Measurements from ENCODE around the gene C16orf82.

C16orf82 gene

DNA sequence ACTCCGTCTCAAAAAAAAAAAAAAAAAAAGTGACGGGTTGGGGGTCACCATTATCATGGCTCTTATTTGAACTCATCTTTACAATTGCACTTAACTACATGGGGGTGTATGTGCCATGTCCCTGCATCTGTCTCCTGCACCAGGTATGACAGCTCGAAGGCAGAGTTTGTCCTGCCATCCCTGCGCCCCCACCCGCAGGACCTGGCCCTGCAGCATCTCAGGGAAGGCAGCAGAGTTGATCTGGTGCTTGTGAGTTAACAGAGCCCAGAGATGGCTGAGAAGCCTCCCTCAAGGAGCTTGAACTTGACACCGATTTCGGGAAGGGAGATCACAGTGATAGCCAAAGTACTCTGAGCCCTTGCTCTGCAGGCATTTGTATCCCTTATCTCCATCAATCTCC is 44.8 kb downstream of the C16orf82 start:
- DNase-seq (ENCODE audit: low read depth): no peak
- TF ChIP-seq, protein P1, sequence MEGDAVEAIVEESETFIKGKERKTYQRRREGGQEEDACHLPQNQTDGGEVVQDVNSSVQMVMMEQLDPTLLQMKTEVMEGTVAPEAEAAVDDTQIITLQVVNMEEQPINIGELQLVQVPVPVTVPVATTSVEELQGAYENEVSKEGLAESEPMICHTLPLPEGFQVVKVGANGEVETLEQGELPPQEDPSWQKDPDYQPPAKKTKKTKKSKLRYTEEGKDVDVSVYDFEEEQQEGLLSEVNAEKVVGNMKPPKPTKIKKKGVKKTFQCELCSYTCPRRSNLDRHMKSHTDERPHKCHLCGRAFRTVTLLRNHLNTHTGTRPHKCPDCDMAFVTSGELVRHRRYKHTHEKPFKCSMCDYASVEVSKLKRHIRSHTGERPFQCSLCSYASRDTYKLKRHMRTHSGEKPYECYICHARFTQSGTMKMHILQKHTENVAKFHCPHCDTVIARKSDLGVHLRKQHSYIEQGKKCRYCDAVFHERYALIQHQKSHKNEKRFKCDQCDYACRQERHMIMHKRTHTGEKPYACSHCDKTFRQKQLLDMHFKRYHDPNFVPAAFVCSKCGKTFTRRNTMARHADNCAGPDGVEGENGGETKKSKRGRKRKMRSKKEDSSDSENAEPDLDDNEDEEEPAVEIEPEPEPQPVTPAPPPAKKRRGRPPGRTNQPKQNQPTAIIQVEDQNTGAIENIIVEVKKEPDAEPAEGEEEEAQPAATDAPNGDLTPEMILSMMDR (conservative IDR thresholded peaks at IDR 0.05; ENCODE audit: low read length): no peak

DNA sequence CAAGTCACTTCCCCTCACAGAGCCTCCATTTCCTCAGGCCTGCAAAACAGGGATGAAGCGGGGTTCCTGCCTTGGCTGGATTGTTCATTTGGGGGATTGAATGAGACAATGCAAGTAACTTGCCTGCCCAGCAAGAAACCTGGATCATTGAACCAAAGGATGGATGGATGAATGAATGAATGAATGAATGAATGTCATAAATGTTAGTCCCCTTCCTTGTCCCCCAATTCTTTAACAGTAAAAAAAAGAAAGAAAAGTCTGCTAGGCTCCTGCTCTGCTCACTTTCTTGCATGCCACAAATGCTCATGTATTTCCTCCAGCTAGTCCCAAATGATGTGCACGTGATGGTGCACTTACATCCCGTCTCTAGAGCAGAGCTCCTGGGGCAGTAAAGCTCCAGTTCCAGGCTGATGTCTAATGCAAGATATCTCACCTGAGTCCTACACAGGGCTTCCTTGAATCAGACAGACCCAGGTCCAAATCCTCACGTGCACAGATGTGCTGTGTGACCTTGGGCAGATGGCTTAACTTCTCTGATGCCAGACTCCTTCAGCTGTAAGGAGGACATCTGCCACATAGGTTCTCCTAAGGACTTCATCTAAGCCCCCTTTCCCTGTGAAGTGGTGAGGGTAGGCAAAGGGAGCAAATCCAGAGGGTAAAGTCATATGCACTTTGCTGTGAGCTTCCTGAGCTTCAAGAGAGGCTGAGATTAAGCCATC is 45.5 kb downstream of the C16orf82 start:
- TF ChIP-seq, protein P1 (conservative IDR thresholded peaks at IDR 0.05; ENCODE audit: low read length): no peak
- H3K4me3 ChIP-seq (ENCODE audit: low read length): no peak overlapping the region
- DNase-seq (ENCODE audit: low read depth): no peak

More for the DNA sequence above, 44.8 kb downstream of the C16orf82 start:
- H3K4me3 ChIP-seq (ENCODE audit: low read length): no peak overlapping the region

DNA sequence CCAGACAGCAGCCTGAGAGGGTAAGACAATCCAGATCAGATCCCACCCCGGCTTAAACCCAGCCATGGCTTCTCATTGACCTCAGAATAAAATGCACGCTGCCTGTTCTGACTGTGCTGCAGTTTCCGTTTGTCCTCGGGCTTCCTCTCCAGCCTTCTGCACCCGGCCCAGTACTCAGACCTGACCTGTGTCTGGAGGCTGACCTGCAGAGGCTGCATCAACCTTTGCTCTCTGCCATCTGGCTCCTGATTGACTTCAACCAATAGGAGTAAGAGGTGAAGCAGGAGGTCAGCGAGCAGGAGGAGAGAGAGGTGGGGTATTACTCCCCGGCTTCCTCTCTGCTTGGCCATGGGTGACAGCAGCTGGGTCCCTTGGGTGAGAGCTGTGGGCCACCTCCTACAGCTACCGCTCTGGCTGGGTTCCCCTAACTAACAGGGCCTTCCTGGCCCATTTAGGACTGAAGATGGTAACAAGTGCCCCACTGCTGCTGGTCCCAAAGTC is 46.7 kb downstream of the C16orf82 start:
- H3K4me3 ChIP-seq (ENCODE audit: low read length): no peak overlapping the region
- no peak for DNase-seq (ENCODE audit: low read depth)
- TF ChIP-seq, protein P1 (conservative IDR thresholded peaks at IDR 0.05; ENCODE audit: low read length): no peak

- no peak overlapping the region for H3K4me3 ChIP-seq (ENCODE audit: low read length)
- no peak for DNase-seq (ENCODE audit: low read depth)
- TF ChIP-seq, protein P1 (conservative IDR thresholded peaks at IDR 0.05; ENCODE audit: low read length): no peak
These were observed 47.3 kb downstream of the C16orf82 start for GRCh38 chr16:27114006-27114405.

GRCh38 chr16:27118526-27118925 is 51.8 kb downstream of the C16orf82 start:
- TF ChIP-seq, protein P1 (conservative IDR thresholded peaks at IDR 0.05; ENCODE audit: low read length): no peak
- H3K4me3 ChIP-seq (ENCODE audit: low read length): no peak overlapping the region
- DNase-seq (ENCODE audit: low read depth): no peak
